ENCODE measurements around the gene FBN3.

GRCh38 chr19:8144273-8144995 is 5.0 kb downstream of the FBN3 start:
- TF ChIP-seq POLR2A (IDR thresholded peaks at IDR 0.05) = no peak
- no peak for TF ChIP-seq EP300 (IDR thresholded peaks at IDR 0.05)
- TF ChIP-seq POLR2AphosphoS5 (IDR thresholded peaks at IDR 0.05) = no peak
